D721Med (cell line): ENCODE results near the gene CMIP.

ENCODE experiments used
- DNase-seq: peaks from one replicate; pipeline ENCODE4 v3.0.0; 2011; ENCODE audit warnings: low spot score; ENCODE audit not compliant: insufficient read length
- FAIRE-seq: peaks from 2 replicates; lab custom pipeline; 2011; peaks lifted over from hg19 to GRCh38; lab: Jason Lieb, UNC
- CTCF ChIP-seq: IDR thresholded peaks from 2 replicates; pipeline ENCODE4 v1.5.1; 2012; ENCODE audit warnings: mild to moderate bottlenecking, control low read depth; ENCODE audit not compliant: insufficient read depth; ENCODE audit errors: missing control alignments

The CMIP gene

GRCh38 chr16:81455720-81456494, 11.3 kb downstream of the CMIP start:
- no peak for DNase-seq
- no peak for FAIRE-seq
- no peak for TF ChIP-seq CTCF

GRCh38 chr16:81456523-81457325, 12.1 kb downstream of the CMIP start:
- DNase-seq: no peak
- FAIRE-seq: no peak
- no peak for TF ChIP-seq CTCF

GRCh38 chr16:81457326-81458133, 12.9 kb downstream of the CMIP start:
- TF ChIP-seq CTCF: no peak
- FAIRE-seq: no peak
- DNase-seq: no peak

GRCh38 chr16:81458149-81458669, 13.6 kb downstream of the CMIP start:
- DNase-seq: no peak
- no peak for FAIRE-seq
- TF ChIP-seq CTCF: no peak

GRCh38 chr16:81458827-81459598, 14.4 kb downstream of the CMIP start:
- FAIRE-seq (no peak), DNase-seq (no peak)
- no peak for TF ChIP-seq CTCF

GRCh38 chr16:81460075-81460474, 15.5 kb downstream of the CMIP start:
- FAIRE-seq: no peak
- DNase-seq: no peak

More at GRCh38 chr16:81460075-81460474, 15.5 kb downstream of the CMIP start:
- TF ChIP-seq CTCF: no peak
